ENCODE results near the gene SH2D7. TPM values are rescaled to one million over a fixed set of nuclear protein-coding genes. Genes with fewer than 3 reads are reported as not detected.
A peak's percentile ranks its signal among the peaks of the same experiment; 100 is the strongest.

Gene SH2D7
- total RNA-seq, 2 donors from 2014 or later: 0.89 to 2.4 TPM

DNA sequence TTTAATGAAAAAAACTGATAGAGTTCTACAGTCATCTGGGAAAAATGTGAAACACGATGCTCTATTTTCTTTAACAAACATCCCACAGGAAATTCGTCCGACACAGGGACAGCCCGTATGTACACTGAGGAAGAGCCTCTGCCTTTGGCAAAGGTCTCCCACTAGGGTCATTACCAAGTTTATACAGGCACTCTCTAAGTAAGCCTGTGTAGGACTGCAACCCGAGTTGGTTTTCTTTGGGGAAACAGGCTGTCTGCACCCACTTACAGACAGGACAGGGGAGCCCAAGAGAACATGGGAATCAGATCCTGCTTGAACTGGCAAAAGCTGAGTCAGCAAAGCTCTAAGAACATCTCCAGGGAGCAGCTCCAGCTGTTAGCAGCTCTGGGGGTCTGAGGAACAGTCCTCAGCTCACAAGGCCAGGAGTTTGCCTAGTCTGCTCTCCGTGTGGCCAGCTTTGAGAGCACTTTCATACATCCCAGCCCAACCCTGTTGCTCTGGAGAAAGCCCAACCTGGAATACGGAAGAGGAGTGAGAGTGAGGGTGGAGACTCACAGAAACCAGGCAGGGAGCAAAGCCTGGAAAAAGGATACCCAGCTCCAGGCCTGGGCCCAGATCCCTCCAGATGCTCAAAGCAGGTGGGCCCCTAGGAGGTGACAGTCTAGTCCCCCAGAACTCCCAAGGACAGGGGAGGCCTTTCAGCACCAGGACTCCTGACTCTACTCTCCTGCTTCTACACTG, 16.7 kb upstream of the SH2D7 start:
- ATAC-seq (peak; percentile 67), DNase-seq (peak; percentile 62 to 71)
- intact Hi-C loops (cut with DNase I, micrococcal nuclease): no loop called here

DNA sequence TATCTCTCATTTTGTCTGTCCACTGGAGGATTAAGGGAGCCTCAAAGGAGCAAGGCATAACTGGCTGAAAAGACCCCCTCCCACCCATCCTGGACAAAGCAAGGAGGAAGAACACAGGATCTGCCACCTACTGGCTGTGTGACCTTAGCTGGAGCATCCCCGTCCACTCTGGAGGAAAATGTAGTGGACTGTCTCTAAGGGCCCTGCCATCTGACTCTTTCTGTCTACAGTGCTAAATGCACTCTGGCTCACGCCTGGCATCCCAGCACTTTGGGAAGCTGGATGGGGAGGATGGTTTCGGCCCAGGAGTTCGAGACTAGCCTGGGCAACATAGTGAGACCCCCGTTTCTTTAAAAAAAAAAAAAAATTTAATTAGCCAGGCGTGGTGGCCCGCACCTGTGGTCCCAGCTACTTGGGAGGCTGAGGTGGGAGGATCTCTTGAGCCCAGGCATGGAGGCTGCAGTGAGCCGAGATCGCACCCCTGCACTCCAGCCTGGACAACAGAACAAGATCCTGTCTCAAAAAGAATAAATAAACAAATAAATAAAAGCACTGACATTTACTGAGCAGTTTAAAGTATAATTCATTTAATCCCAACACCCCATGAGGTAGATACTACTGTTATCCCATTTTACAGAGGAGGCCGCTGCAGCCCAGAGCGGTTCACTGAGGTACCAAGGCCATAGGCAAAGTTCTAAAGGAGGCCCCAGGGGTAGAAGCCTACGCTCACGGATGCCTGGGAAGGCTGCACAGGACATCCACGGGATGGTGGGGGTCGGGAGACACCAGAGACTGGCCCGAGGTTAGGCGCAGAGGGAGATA, 15.9 kb upstream of the SH2D7 start:
- DNase-seq (no peak), ATAC-seq (peak; percentile 17)
- intact Hi-C loops (cut with DNase I, micrococcal nuclease): no loop called here

DNA sequence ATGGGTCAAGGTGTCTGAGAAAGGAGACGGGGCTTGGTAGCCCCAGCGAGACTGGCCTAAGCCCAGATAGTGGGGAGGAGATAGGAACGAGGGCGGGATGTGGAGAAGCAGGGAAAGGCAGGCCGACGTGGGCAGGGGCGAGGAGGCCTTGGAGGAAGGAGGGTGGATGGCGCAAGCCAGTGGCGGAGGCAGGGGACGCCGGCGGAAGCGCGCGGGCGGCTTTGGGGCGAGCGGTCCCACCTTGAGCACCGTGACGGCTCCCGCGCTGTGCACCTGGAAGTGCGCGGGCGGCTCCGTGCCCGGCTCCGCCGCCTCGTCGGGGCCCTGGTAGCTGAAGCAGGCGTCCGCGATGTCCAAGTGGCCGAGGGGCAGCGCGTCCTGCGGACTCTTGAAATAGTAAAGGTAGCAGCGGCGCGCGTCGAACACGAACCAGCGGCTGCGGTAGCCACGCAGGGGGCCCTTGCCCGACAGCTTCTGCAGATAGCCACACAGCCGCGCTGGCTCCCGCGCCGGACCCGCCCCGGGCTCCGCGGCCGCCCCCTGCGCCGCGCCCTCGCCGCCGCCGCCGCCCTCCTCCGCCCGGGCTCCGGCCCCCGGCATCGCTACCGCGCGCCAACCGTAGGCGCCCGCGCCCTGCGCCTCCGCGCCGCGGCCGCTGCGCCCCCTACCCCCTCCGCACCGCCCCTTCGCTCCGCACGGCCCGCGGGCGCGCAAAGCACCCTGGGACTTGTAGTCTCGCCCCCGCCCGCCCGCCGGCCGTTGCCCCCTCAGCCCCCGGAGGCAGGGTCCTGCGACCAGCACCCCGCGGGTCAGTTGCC, 15.1 kb upstream of the SH2D7 start, which contains the start of gene TBC1D2B:
Gene TBC1D2B (minus strand): TSS at position 659 of the 818 bp plus-strand sequence. CDS start 59 bp downstream, at position 600.
- DNase-seq: peak; percentile 68 to 82
- intact Hi-C loops (cut with DNase I, micrococcal nuclease): no loop called here
- peak; percentile 54 for ATAC-seq

- intact Hi-C loops (cut with DNase I, micrococcal nuclease): no loop called here
- DNase-seq (no peak), ATAC-seq (peak; percentile 5)
Observed at GRCh38 chr15:78077871-78078210, 14.5 kb upstream of the SH2D7 start.

GRCh38 chr15:78079298-78080087, 12.9 kb upstream of the SH2D7 start:
- intact Hi-C loops (cut with DNase I, micrococcal nuclease): no loop called here
- DNase-seq: no peak
- no peak for ATAC-seq

DNA sequence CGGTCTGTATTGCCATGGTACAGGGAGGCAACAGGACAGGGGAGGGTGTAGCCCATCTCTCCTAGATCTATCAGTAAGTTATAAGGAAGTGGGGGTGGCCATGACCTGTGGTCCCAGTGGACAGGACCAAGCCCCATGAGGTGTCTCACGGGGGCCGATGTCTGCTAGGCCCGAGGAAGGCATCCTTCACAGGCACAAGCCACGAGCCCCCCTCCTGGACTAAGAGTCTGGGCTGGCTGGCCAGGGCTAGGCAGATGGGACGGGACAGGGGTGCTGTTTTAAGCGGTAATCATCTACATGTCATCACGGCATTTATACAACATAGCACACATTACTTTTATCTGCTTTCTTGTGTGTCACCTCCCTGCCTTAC, 12.3 kb upstream of the SH2D7 start:
- ATAC-seq (no peak), DNase-seq (no peak)
- intact Hi-C loops (cut with DNase I, micrococcal nuclease): no loop called here

DNA sequence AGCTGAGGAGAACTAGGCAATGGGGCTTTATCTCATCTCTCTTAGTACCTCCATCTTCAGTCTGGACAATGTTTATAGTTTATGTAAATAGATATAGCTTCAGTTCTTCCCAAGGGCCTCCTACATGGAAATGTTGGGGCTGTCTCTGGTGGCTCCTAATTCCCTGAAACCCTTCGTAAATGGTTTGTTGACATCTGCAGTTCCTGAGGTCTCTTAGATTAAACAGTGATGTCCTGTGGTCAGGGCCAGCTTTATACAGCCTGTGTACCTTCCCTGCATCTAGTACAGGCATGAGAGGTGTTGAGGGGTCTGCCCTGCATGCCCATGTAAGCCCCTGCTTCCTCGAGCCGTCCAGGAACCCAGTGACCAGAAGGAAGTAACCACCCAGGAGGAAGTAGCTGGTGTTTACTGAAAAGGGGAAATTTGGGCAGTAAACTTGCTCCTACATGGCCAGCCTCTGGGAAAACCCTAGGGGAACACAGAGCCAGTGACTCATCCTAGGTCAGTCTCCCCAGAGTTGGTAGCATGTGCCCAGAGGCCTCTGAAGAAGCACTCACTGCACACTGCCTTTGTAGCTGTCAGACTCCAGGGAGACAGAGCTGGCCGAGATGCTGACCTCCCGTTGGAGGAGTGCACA, 10.1 kb upstream of the SH2D7 start:
- intact Hi-C loops (cut with DNase I, micrococcal nuclease): no loop called here
- DNase-seq (peak in 1 of 2 donors; percentile 71), ATAC-seq (peak; percentile 45)

DNA sequence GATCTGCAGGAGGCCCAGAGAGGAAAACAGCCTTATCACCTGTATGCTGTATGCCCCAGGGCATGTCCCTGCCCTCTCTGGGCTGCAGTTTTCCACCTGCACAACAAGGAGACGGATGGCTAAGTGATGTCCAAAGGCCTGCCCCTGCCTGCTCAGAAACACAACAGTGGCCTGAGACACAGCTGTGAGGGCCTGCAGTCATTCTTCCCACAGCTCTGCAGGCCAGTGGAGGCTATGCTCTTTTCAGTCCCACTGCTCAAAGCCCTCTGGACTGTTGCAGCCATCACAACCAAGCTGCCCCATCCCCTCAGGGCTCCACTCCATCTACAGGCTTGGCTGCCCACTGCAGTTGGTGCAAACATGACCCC, 9.6 kb upstream of the SH2D7 start:
- no peak for DNase-seq
- intact Hi-C loops (cut with DNase I, micrococcal nuclease): no loop called here

GRCh38 chr15:78083186-78083585, 9.2 kb upstream of the SH2D7 start:
- DNase-seq (no peak), ATAC-seq (no peak)
- intact Hi-C loops (cut with DNase I, micrococcal nuclease): no loop called here

More for the DNA sequence above, 9.6 kb upstream of the SH2D7 start:
- no peak for ATAC-seq

DNA sequence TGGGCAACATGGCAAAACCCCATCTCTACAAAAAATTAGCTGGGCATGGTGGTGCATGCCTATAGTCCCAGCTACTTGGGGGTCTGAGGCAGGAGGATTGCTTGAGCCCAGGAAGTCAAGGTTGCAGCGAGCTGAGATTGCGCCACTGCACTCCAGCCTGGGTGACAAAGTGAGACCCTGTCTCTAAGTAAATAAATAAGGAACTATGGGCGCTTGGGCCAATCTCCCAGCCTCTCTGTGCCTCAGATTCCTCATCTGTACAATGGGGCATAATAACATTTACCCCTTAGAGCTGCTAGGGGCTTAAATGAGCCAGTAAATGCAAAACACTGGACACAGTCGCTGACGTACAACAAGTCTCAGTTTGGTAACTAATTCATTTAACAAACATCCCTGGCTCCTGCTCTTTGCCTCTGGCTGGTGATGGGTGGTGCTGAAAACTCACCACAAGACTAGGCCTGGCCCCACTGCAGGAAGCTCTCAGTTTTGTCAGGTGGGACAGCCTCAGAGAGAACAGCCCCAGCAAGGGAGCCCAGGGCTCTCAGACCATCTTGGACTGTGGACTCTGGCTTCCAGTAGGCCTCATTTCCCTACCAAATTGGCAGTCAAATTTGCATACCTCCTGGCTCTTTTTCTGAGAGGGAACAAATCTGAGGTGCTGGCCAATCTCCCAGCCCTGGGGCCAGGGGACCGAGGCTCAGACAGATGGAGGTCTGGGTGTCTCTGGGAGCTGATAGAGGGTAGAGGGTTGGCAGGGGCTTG, 8.5 kb upstream of the SH2D7 start:
- ATAC-seq (peak; percentile 49), DNase-seq (peak in 1 of 2 donors; percentile 73)
- intact Hi-C loops (cut with DNase I, micrococcal nuclease): no loop called here

GRCh38 chr15:78084449-78084750, 8.0 kb upstream of the SH2D7 start:
- intact Hi-C loops (cut with DNase I, micrococcal nuclease): no loop called here
- peak; percentile 63 to 77 for DNase-seq
- peak; percentile 47 for ATAC-seq

GRCh38 chr15:78085928-78086327, 6.4 kb upstream of the SH2D7 start:
- ATAC-seq: no peak
- DNase-seq: no peak
- intact Hi-C loops (cut with DNase I, micrococcal nuclease): no loop called here

DNA sequence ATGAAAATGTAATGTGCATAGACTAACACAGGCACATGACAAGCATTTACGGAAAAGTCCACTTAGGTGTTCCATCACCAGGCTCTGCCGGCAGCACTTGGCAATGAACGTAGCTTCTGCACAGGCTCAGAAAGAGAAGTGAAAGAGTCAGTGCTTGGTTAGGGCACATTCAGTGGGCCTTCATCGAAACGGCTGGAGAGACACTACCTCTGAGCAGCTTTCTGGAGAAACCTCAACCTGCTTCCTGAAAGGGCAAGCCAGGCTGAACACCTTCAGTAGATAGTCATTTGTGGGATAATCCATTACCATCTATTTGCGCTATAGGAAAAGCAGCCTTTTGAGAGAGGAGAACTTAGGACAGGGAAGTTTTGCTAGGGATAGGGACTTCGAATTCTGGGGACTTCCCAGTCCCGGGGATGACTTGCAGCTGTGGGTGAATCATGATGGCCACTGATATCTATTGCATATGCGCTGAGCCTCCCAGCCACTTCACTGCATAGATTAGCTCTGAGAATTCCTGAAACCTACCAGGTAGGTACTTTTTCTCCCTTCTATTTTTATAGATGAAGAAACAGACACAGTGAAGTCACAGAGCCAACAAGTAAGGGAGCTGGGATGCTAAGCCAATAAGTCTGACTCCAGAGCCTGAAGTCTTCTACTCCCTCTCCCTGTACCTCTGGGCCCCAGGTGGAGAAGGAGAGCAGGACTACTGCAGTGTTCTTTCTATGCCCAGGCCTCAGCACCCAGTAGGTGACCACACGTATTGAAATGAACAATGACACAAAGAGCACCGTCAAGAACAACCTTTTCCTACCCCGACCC, 4.2 kb upstream of the SH2D7 start:
- intact Hi-C loops (cut with DNase I, micrococcal nuclease): no loop called here
- no peak for DNase-seq
- ATAC-seq: peak; percentile 33

- DNase-seq: peak; percentile 83
- ATAC-seq: peak; percentile 82
- intact Hi-C loops (cut with DNase I, micrococcal nuclease): no loop called here
Observed at GRCh38 chr15:78088773-78089080, 3.6 kb upstream of the SH2D7 start.

DNA sequence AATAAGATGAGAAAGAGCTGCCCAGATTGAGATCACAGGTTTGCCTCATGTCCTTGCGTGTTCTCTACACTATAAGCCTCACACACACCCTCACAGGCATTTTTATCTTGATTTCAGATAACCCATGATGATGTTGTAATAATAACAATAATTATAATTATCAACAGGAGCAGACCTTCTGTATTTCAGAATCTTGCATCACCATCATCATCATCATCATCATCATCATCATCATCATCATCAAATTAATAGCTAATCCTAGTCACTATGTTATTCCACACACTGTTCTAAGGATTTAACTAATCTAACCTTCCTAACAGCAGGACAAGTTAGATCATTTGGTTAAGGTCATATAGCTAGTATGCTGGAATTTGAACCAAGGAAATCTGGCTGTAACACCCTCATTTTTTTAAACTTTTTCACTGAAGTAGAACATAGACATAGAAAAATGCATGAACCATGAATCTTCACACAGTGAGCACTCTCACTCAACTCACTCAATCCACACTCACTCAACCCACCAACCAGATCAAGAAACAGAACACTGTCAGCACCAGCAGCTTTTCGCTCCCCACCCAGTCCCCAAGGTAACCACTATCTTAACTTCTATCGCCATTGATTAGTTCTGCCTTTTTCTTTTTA, 1.8 kb upstream of the SH2D7 start:
- DNase-seq (no peak), ATAC-seq (no peak)
- intact Hi-C loops (cut with DNase I, micrococcal nuclease): no loop called here

GRCh38 chr15:78093242-78094020, 1.1 kb downstream of the SH2D7 start:
- intact Hi-C loops (cut with DNase I, micrococcal nuclease): no loop called here
- ATAC-seq (no peak), DNase-seq (peak in 1 of 2 donors; percentile 19)

Data from left colon (tissue), 2 donors.